Panc1 (cell line): Measurements from ENCODE around the gene QKI.

Source experiments
- CTCF ChIP-seq: fragments of 450-650 bp; IDR thresholded peaks from 2 replicates; pipeline ENCODE4 v1.5.1; 2017; ENCODE audit warnings: mild to moderate bottlenecking
- POLR2AphosphoS5 ChIP-seq: IDR thresholded peaks from 2 replicates; pipeline ENCODE4 v1.6.1; 2012; ENCODE audit warnings: mild to moderate bottlenecking, low read depth, low read length, moderate library complexity
- TCF7L2 ChIP-seq: IDR thresholded peaks from 2 replicates; pipeline ENCODE4 v1.6.1; 2011; ENCODE audit warnings: mild to moderate bottlenecking, low read depth, low read length, inconsistent platforms
- TF ChIP-seq, protein P1 (sequence below), 2 experiments: IDR thresholded peaks; 2 replicates each; pipeline ENCODE4 v1.6.1; 2011 to 2012; ENCODE audit warnings: low read depth in 2 of 2, control low read depth in 1 of 2, low read length in 1 of 2, mild to moderate bottlenecking in 1 of 2, moderate library complexity in 1 of 2; ENCODE audit not compliant: insufficient read depth in 1 of 2

DNA sequence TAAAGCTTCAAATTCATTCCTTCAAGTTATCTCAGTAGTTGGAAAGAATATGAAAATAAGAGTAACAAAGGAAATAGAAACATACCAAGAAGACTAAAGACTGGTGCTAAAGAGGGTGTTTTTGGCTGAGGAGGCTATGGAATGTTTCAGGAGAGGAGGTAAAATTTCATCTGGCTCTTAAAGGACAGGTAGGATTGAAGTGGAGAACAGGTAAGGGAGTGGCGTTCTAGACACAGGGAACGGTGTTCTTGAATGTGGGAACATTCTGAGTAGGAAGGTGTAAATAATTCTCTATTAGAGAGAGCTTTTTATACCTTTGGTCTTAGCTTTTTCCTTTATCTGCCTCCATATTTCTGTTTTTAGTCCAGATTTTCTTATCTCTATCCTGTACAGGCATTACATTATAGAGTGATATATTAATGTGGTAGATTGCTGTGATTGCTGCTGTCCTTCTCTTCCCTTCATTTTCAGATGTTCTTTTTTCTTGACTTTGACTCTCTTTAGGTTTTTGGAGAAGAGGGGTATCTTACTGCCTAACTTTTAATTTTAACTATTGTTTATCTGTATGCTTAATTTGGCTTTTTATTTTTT, 15.4 kb downstream of the QKI start:
- no peak for TF ChIP-seq CTCF
- TF ChIP-seq TCF7L2: no peak
- no peak for TF ChIP-seq POLR2AphosphoS5
- TF ChIP-seq, protein P1, sequence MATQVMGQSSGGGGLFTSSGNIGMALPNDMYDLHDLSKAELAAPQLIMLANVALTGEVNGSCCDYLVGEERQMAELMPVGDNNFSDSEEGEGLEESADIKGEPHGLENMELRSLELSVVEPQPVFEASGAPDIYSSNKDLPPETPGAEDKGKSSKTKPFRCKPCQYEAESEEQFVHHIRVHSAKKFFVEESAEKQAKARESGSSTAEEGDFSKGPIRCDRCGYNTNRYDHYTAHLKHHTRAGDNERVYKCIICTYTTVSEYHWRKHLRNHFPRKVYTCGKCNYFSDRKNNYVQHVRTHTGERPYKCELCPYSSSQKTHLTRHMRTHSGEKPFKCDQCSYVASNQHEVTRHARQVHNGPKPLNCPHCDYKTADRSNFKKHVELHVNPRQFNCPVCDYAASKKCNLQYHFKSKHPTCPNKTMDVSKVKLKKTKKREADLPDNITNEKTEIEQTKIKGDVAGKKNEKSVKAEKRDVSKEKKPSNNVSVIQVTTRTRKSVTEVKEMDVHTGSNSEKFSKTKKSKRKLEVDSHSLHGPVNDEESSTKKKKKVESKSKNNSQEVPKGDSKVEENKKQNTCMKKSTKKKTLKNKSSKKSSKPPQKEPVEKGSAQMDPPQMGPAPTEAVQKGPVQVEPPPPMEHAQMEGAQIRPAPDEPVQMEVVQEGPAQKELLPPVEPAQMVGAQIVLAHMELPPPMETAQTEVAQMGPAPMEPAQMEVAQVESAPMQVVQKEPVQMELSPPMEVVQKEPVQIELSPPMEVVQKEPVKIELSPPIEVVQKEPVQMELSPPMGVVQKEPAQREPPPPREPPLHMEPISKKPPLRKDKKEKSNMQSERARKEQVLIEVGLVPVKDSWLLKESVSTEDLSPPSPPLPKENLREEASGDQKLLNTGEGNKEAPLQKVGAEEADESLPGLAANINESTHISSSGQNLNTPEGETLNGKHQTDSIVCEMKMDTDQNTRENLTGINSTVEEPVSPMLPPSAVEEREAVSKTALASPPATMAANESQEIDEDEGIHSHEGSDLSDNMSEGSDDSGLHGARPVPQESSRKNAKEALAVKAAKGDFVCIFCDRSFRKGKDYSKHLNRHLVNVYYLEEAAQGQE (IDR thresholded peaks at IDR 0.05; ENCODE audit: insufficient read depth in 1 of 2, low read depth in 2 of 2, low read length in 1 of 2): no peak
